ENCODE measurements around the gene ADPRHL1. TPM values are rescaled to one million over a fixed set of nuclear protein-coding genes. Genes with fewer than 3 reads are reported as not detected.

The ADPRHL1 gene
- total RNA-seq, 1 donor from 2014 or later, result 11.3 TPM

GRCh38 chr13:113433391-113433916, 19.8 kb downstream of the ADPRHL1 start:
- TF ChIP-seq, protein P1, sequence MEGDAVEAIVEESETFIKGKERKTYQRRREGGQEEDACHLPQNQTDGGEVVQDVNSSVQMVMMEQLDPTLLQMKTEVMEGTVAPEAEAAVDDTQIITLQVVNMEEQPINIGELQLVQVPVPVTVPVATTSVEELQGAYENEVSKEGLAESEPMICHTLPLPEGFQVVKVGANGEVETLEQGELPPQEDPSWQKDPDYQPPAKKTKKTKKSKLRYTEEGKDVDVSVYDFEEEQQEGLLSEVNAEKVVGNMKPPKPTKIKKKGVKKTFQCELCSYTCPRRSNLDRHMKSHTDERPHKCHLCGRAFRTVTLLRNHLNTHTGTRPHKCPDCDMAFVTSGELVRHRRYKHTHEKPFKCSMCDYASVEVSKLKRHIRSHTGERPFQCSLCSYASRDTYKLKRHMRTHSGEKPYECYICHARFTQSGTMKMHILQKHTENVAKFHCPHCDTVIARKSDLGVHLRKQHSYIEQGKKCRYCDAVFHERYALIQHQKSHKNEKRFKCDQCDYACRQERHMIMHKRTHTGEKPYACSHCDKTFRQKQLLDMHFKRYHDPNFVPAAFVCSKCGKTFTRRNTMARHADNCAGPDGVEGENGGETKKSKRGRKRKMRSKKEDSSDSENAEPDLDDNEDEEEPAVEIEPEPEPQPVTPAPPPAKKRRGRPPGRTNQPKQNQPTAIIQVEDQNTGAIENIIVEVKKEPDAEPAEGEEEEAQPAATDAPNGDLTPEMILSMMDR (IDR thresholded peaks at IDR 0.05), result no peak
- Histone ChIP-seq H3K4me1 (no peaks in the 10 kb centered on the region), H3K36me3 (peaks cover 0 to 3% of the 10 kb centered on the region in 2 donors), H3K9me3 (no peaks in the 10 kb centered on the region), H3K27me3 (no peaks in the 10 kb centered on the region), H3K27ac (no peak overlapping the region), H3K4me3 (no peak overlapping the region)
- DNase-seq (ENCODE audit: low spot score in 2 of 2), result no peak
- intact Hi-C loops (cut with DNase I), result no loop called here

GRCh38 chr13:113432506-113433270, 20.6 kb downstream of the ADPRHL1 start:
- no peaks in the 10 kb centered on the region for H3K27me3 ChIP-seq
- no peaks in the 10 kb centered on the region for H3K9me3 ChIP-seq
- H3K36me3 ChIP-seq, result peaks cover 0 to 3% of the 10 kb centered on the region in 2 donors
- DNase-seq (ENCODE audit: low spot score in 2 of 2), result no peak
- intact Hi-C loops (cut with DNase I), result no loop called here
- no peaks in the 10 kb centered on the region for H3K4me1 ChIP-seq
- TF ChIP-seq, protein P1 (IDR thresholded peaks at IDR 0.05), result no peak
- H3K27ac ChIP-seq, result no peak overlapping the region
- H3K4me3 ChIP-seq, result no peak overlapping the region

- H3K36me3 ChIP-seq, result peaks cover 0 to 3% of the 10 kb centered on the region in 2 donors
- no peak overlapping the region for H3K27ac ChIP-seq
- no peaks in the 10 kb centered on the region for H3K27me3 ChIP-seq
- no peaks in the 10 kb centered on the region for H3K4me1 ChIP-seq
- no peak for DNase-seq (ENCODE audit: low spot score in 2 of 2)
- TF ChIP-seq, protein P1 (IDR thresholded peaks at IDR 0.05), result no peak
- intact Hi-C loops (cut with DNase I), result no loop called here
- H3K9me3 ChIP-seq, result no peaks in the 10 kb centered on the region
- H3K4me3 ChIP-seq, result no peak overlapping the region
Observed at GRCh38 chr13:113431171-113431570, 22.1 kb downstream of the ADPRHL1 start.

DNA sequence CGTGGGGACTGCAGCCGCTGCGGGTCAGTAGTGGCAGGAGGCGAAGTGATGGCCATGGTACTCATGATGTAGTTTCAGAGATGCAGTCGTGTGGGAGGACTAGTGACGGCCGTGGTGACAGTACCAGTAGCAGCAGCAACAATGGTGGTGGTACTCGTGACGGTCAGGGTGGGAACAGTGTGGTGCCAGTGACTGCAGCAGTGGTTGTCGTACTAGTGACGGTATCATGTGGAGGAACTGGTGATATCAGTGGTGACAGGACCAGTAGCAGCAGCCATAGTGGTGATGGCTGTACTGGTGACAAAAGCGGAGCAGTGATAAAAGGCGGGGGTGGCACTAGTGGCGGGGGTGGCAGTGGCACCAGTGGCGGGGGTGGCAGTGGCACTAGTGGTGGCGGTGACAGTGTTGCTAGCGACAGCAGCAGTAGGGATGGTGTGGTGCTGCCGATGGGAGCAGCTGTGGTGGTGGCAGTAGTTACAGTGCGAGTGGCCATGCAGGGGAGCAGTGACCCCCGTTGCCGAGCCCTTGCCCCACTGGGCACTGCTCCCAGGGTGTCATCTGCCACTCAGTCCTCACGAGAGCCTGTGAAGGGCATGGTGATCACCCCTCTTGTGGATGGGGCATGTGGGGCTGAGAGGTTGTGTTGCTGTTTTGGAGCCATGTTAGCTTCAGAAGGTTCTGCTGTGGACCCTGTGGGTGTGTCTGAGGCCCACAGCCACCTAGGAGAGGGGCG, 22.7 kb downstream of the ADPRHL1 start:
- Histone ChIP-seq H3K9me3 (no peaks in the 10 kb centered on the region), H3K4me3 (no peak overlapping the region), H3K36me3 (peaks cover 0 to 3% of the 10 kb centered on the region in 2 donors), H3K4me1 (no peaks in the 10 kb centered on the region), H3K27ac (no peak overlapping the region), H3K27me3 (no peaks in the 10 kb centered on the region)
- DNase-seq (ENCODE audit: low spot score in 2 of 2), result no peak
- TF ChIP-seq, protein P1 (IDR thresholded peaks at IDR 0.05), result no peak
- intact Hi-C loops (cut with DNase I), result no loop called here

GRCh38 chr13:113429608-113429985, 23.7 kb downstream of the ADPRHL1 start:
- no peaks in the 10 kb centered on the region for H3K9me3 ChIP-seq
- no peaks in the 10 kb centered on the region for H3K4me1 ChIP-seq
- H3K4me3 ChIP-seq, result no peak overlapping the region
- intact Hi-C loops (cut with DNase I), result no loop called here
- H3K27ac ChIP-seq, result no peak overlapping the region
- H3K27me3 ChIP-seq, result no peaks in the 10 kb centered on the region
- TF ChIP-seq, protein P1 (IDR thresholded peaks at IDR 0.05), result no peak
- no peak for DNase-seq (ENCODE audit: low spot score in 2 of 2)
- peaks cover 0 to 3% of the 10 kb centered on the region in 2 donors for H3K36me3 ChIP-seq
